Progenitor cell of endocrine pancreas (in vitro differentiated cells): ENCODE data around the gene DNASE1L1. TPM values are rescaled to one million over a fixed set of nuclear protein-coding genes. Genes with fewer than 3 reads are reported as not detected.

ENCODE experiments used
- DNase-seq: peaks from one replicate; pipeline ENCODE4 v3.0.0; 2021; ENCODE audit warnings: low spot score; ENCODE audit not compliant: unreplicated experiment
- H3K27ac Mint-ChIP-seq: 2 replicates; pipeline ENCODE4 v1.8.0; 2021; ENCODE audit warnings: mild to moderate bottlenecking, moderate library complexity, mixed read lengths
- H3K27me3 Mint-ChIP-seq: 2 replicates; pipeline ENCODE4 v1.8.0; 2021; ENCODE audit warnings: mixed read lengths
- H3K36me3 Mint-ChIP-seq: 2 replicates; pipeline ENCODE4 v1.8.0; 2022; ENCODE audit warnings: mixed read lengths; ENCODE audit not compliant: insufficient read depth
- H3K4me1 Mint-ChIP-seq: 2 replicates; pipeline ENCODE4 v1.8.0; 2021; ENCODE audit warnings: low read depth, mixed read lengths
- H3K4me3 Mint-ChIP-seq: 2 replicates; pipeline ENCODE4 v1.8.0; 2021; ENCODE audit warnings: low read depth, mild to moderate bottlenecking, moderate library complexity, mixed read lengths
- H3K9me3 Mint-ChIP-seq: 2 replicates; pipeline ENCODE4 v1.8.0; 2021; ENCODE audit warnings: low read depth, mixed read lengths
- CTCF ChIP-seq: fragments of 200-600 bp; sonication (generic); IDR thresholded peaks from one replicate; pipeline ENCODE4 v1.5.0; 2021; ENCODE audit warnings: antibody characterized with exemption, mild to moderate bottlenecking; ENCODE audit not compliant: unreplicated experiment
- total RNA-seq: library from RNA; stranded (reverse); gene quantifications from 2 replicates; pipeline ENCODE4 v1.2.1, GENCODE V29; 2021

The DNASE1L1 gene
- total RNA-seq, 1 donor from 2014 or later, result 12.7 TPM

GRCh38 chrX:154440623-154441357 is 31.7 kb upstream of the DNASE1L1 start:
- peaks cover 3% of the 10 kb centered on the region for H3K36me3 Mint-ChIP-seq
- H3K4me1 Mint-ChIP-seq, result peaks cover 4% of the 10 kb centered on the region
- H3K4me3 Mint-ChIP-seq, result no peak overlapping the region

GRCh38 chrX:154439841-154440240 is 30.8 kb upstream of the DNASE1L1 start:
- no peak for TF ChIP-seq CTCF
- Mint-ChIP-seq H3K9me3 (no peaks in the 10 kb centered on the region), H3K4me1 (peaks cover 4% of the 10 kb centered on the region), H3K4me3 (no peak overlapping the region), H3K27ac (no peak overlapping the region), H3K27me3 (no peaks in the 10 kb centered on the region), H3K36me3 (peaks cover 3% of the 10 kb centered on the region)
- DNase-seq, result no peak

More at GRCh38 chrX:154440623-154441357, 31.7 kb upstream of the DNASE1L1 start:
- Mint-ChIP-seq H3K27me3 (no peaks in the 10 kb centered on the region), H3K9me3 (no peaks in the 10 kb centered on the region), H3K27ac (no peak overlapping the region)
- no peak for TF ChIP-seq CTCF
- no peak for DNase-seq

GRCh38 chrX:154437971-154438893 is 29.2 kb upstream of the DNASE1L1 start:
- peak overlapping the region; percentile 81 for H3K4me3 Mint-ChIP-seq
- H3K27me3 Mint-ChIP-seq, result no peaks in the 10 kb centered on the region
- H3K27ac Mint-ChIP-seq, result no peak overlapping the region
- H3K9me3 Mint-ChIP-seq, result no peaks in the 10 kb centered on the region
- H3K36me3 Mint-ChIP-seq, result peaks cover 5% of the 10 kb centered on the region
- no peak for DNase-seq
- TF ChIP-seq CTCF, result no peak
- peaks cover 4% of the 10 kb centered on the region for H3K4me1 Mint-ChIP-seq

GRCh38 chrX:154436983-154437752 is 28.1 kb upstream of the DNASE1L1 start, which contains the start of gene GDI1:
Gene GDI1 (plus strand): TSS chrX:154437154. CDS start chrX:154437255, 101 bp downstream.
- H3K27me3 Mint-ChIP-seq, result no peaks in the 10 kb centered on the region
- H3K27ac Mint-ChIP-seq, result peak within 1 kb of the TSS; percentile 89
- DNase-seq, result no peak
- H3K36me3 Mint-ChIP-seq, result peaks cover 6% of the 10 kb centered on the region
- H3K4me1 Mint-ChIP-seq, result peaks cover 4% of the 10 kb centered on the region
- peak within 1 kb of the TSS; percentile 81 for H3K4me3 Mint-ChIP-seq
- no peak for TF ChIP-seq CTCF
- H3K9me3 Mint-ChIP-seq, result no peaks in the 10 kb centered on the region
